DND-41 (cell line): Measurements from ENCODE around the gene TTC33.

ENCODE experiments used
- ATAC-seq: fragments of 200-7000 bp; cut with Tn5 transposase; 3 replicates; pipeline ENCODE4 v1.9.1; 2021; ENCODE audit warnings: low read depth; ENCODE audit not compliant: insufficient read depth
- DNase-seq: peaks from one replicate; pipeline ENCODE4 v3.0.0-alpha.2; 2020
- H2AFZ ChIP-seq: 2 replicates; pipeline ENCODE4 v1.6.0; 2012; ENCODE audit warnings: low read depth, low read length
- H3K27ac ChIP-seq: 2 replicates; pipeline ENCODE4 v1.5.1; 2012; ENCODE audit warnings: low read length, inconsistent platforms
- H3K27me3 ChIP-seq: fragments of 200-600 bp; sonication (generic); 2 replicates; pipeline ENCODE4 v1.6.0; 2012; ENCODE audit warnings: low read length, mild to moderate bottlenecking, inconsistent platforms; ENCODE audit not compliant: insufficient read depth, poor library complexity
- H3K36me3 ChIP-seq: 2 replicates; pipeline ENCODE4 v1.5.1; 2012; ENCODE audit warnings: low read length, inconsistent platforms; ENCODE audit not compliant: insufficient read depth
- H3K4me1 ChIP-seq: 2 replicates; pipeline ENCODE4 v1.5.1; 2012; ENCODE audit warnings: mild to moderate bottlenecking, low read length; ENCODE audit not compliant: insufficient read depth
- H3K4me2 ChIP-seq: 2 replicates; pipeline ENCODE4 v1.6.0; 2012; ENCODE audit warnings: mild to moderate bottlenecking, moderate library complexity, low read length, inconsistent platforms; ENCODE audit not compliant: insufficient read depth
- H3K4me3 ChIP-seq, 2 experiments: fragments of 200-600 bp in 1 of 2; shearing (Covaris generic) in 1 of 2; 2 replicates each; pipeline ENCODE4 v1.5.1; 2012 to 2016; ENCODE audit warnings: inconsistent platforms in 2 of 2, low read length in 2 of 2, mild to moderate bottlenecking in 2 of 2, low read depth in 1 of 2, moderate library complexity in 1 of 2
- H3K79me2 ChIP-seq: 2 replicates; pipeline ENCODE4 v1.6.0; 2012; ENCODE audit warnings: low read length, inconsistent platforms; ENCODE audit not compliant: insufficient read depth
- H3K9ac ChIP-seq: 2 replicates; pipeline ENCODE4 v1.6.0; 2012; ENCODE audit warnings: low read depth, mild to moderate bottlenecking, inconsistent platforms, low read length, moderate library complexity
- H3K9me3 ChIP-seq: 2 replicates; pipeline ENCODE4 v1.5.1; 2012; ENCODE audit warnings: low read length, moderate library complexity, mild to moderate bottlenecking, inconsistent platforms; ENCODE audit not compliant: insufficient read depth, severe bottlenecking
- H4K20me1 ChIP-seq: 2 replicates; pipeline ENCODE4 v1.6.0; 2012; ENCODE audit warnings: low read length; ENCODE audit not compliant: insufficient read depth
- CTCF ChIP-seq: IDR thresholded peaks from 2 replicates; pipeline ENCODE4 v1.5.1; 2012; ENCODE audit warnings: borderline replicate concordance, low read length, moderate library complexity, mild to moderate bottlenecking; ENCODE audit not compliant: poor library complexity, severe bottlenecking; ENCODE audit errors: extremely low read depth
- EZH2 ChIP-seq: IDR thresholded peaks from 3 replicates; pipeline ENCODE4 v1.6.1; 2012; ENCODE audit warnings: borderline replicate concordance, low read depth, mild to moderate bottlenecking, moderate library complexity, low read length, inconsistent platforms; ENCODE audit not compliant: severe bottlenecking

TTC33 gene

GRCh38 chr5:40497573-40497972 is 258.2 kb downstream of the TTC33 start:
- H4K20me1 ChIP-seq, result no peaks in the 10 kb centered on the region
- H3K4me1 ChIP-seq, result peaks cover 11% of the 10 kb centered on the region
- no peak overlapping the region for H3K27ac ChIP-seq
- H2AFZ ChIP-seq, result no peak overlapping the region
- H3K36me3 ChIP-seq, result no peaks in the 10 kb centered on the region
- no peaks in the 10 kb centered on the region for H3K27me3 ChIP-seq
- ATAC-seq (no peak), DNase-seq (no peak)
- no peak overlapping the region for H3K4me3 ChIP-seq
- H3K9ac ChIP-seq, result no peak overlapping the region
- no peaks in the 10 kb centered on the region for H3K79me2 ChIP-seq
- H3K9me3 ChIP-seq, result peaks cover 2% of the 10 kb centered on the region
- no peak overlapping the region for H3K4me2 ChIP-seq
- no peak for TF ChIP-seq EZH2
- no peak for TF ChIP-seq CTCF

DNA sequence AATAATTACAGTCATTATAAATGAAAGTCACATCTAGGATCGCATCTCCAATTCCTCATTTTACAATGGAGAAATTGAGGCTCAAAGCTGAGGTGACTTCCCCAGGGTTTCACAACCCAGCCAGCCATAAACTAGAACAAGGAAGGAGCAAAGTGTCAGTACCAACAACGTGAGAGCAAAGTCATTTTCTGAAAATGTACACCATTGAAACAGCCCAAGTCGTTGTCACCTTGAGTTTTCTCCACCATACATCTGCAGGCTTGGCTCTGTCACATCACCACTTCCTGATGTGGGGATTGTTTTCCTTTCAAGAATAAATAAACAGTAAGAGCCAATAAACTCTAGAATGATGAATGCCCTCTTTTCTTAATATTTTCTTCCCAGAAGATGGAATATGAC is 260.5 kb downstream of the TTC33 start:
- Histone ChIP-seq H4K20me1 (no peaks in the 10 kb centered on the region), H3K9ac (no peak overlapping the region), H3K4me2 (no peak overlapping the region), H3K4me3 (no peak overlapping the region), H3K36me3 (no peaks in the 10 kb centered on the region), H3K9me3 (peaks cover 2% of the 10 kb centered on the region), H2AFZ (no peak overlapping the region), H3K4me1 (peaks cover 11% of the 10 kb centered on the region), H3K27me3 (no peaks in the 10 kb centered on the region), H3K27ac (no peak overlapping the region), H3K79me2 (no peaks in the 10 kb centered on the region)
- DNase-seq (no peak), ATAC-seq (no peak)
- TF ChIP-seq EZH2, result no peak
- TF ChIP-seq CTCF, result no peak

DNA sequence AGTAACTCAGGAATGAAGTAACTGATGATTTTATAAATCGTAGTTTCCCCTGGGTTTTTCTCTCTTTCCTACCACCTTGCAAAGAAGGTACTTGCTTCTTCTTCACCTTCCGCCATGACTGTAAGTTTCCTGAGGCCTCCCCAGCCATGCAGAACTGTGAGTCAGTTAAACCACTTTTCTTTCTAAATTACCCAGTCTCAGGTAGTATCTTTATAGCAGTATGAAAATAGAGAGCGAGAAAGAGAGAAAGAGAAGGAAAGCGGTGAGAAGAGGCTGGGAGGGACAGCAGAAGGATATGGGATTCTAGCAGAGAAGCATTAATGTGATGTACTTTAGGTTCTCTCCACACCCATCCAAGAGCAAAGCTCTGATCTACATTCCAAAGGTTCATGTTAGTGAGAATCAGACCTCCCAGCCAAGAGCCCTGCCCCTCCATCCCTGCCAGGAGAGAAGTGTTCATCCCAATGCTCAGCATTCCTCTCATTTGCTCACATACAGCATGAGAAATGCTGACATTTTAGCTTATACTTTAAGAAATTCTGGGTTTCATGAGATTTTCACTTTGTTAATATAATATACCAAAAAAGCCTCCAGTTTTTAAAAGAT is 261.0 kb downstream of the TTC33 start:
- Histone ChIP-seq H2AFZ (0 out of 2 replicates have a peak overlapping the region, but pooled peaks have one; percentile 34), H3K4me2 (no peak overlapping the region), H3K36me3 (no peaks in the 10 kb centered on the region), H3K79me2 (no peaks in the 10 kb centered on the region), H4K20me1 (no peaks in the 10 kb centered on the region), H3K4me1 (peaks cover 11% of the 10 kb centered on the region), H3K27me3 (no peaks in the 10 kb centered on the region), H3K9me3 (peaks cover 2% of the 10 kb centered on the region), H3K27ac (no peak overlapping the region), H3K4me3 (no peak overlapping the region), H3K9ac (no peak overlapping the region)
- TF ChIP-seq EZH2 (no peak), CTCF (no peak)
- DNase-seq, result no peak
- no peak for ATAC-seq
